ENCODE measurements around the gene GGA1.
A peak's percentile ranks its signal among the peaks of the same experiment; 100 is the strongest.

GGA1 gene

DNA sequence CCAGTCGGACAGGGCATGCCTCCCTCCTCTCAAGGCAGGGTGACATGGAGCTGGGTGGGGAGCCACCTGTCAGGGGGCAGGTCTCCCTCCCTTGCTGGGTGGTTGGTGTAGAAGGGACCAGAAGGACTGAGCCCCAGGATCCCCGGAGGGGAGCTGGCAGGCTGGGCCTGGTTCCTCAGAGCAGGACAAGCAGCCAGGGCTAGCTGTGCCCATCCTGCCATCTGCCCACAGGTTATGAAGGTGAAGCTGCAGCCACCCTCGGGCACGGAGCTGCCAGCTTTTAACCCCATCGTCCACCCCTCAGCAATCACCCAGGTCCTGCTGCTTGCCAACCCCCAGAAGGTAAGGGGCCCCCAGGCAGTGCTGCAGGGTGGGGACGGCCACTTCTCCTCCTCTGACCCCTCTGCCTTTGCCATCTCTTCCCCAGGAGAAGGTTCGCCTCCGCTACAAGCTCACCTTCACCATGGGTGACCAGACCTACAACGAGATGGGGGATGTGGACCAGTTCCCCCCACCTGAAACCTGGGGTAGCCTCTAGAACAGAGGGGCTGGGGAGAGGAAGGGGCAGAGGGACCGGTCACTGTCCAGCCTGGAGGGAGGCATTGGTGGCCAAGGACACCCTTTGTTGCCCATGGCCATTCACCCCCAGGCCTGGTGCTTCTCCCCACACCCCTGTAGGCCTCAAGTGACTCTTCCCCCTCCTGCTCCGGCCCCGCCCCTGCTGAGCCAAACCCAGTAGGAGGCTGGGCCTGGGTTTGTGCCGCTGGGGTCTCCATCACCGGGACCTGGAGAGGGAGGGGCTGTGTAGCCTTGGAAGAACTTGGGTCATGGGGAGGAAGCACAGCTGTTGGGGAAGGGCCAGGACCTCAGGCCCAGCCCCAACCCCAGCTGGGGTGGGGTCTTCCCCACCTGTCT lies 23.8 kb downstream of the GGA1 start:
- DNase-seq, result no peak

DNA sequence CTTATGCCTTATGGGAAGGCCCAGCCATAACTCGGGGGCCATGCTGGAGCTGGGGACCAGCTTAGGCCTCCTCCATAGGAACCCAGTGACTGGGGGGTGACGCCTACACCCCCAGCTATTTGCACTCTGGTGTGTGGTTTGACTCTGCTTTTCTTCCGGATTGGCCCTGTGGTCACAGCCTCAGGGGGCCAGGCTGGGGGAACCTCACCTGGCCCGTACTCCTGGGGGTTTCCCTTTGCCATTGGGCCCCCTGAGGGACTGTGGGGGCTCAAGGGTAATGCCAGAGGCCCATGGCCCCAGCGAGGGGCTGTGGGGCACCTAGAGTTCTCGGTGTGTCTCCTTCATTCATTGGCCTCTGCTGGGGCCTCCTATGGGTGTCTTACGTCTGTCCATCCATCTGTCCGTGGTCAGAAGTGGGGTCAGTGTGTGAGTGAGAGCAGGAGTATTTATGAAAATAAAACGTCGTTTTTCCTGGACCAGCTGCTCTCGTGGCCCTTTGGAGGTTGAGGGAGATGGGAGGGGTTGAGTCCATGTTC lies 24.5 kb downstream of the GGA1 start:
- no peak for DNase-seq

DNA sequence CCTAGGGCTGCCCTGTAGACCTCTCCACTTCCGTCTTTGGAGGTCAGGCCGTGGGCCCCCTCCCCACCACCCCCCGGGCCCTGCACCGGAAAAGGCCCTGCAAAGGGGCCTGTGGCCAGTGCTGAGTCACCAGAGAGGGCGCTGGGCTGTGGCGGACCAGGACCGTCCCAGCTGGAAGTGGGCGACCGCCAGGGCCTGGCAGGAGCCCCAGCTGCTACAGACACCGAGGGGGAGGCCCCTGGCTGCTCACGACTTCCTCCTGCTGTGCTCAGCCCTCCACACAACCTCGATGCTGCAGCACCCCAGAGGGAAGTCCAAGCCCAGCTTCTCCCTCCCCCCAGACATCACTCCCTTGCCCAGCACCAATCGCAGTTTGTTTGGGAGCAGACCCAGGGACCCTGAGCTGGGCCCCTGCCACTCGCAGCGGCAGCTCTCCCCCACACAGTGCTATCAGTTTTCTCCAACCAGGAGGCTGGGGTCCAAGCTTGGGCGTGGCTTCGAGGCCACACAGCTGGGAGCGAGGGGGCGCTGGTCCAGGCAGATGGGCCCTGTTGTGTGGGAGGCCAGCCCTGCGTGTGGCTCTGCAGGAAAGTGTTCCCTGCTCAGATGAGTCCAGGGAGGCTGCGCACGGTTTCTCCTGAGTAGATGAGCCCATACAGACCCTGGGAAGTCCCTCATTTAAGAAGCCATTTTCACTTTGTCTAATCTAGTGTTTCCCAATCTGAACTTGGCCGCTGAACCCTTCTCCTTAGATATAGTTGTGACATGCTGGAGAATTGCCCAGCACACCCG lies 25.2 kb downstream of the GGA1 start:
- DNase-seq, result peak; percentile 45

DNA sequence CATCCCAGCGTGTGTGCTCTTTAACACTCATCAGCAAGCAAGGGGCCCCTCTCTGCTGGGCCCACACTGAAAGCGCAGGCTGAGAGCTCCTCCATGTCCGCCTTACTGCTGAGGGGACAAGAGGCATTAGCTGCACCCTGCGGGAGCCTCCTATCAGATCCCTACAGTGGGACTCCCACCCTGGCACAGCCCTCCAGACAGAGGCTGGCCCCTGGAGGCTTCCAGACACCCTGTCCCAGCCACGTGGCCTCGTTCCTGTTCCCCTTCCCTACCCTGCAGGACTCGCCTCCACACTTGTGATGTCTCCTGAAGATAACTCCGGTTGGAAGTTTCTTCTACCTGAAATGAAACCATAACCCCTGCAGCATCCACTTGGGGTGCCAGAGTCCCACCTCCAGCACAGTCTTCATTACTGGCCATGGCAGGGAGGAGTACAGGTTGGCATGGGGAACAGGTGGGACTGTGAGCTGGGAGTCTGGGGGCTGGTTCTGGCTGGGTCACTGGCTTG lies 25.8 kb downstream of the GGA1 start:
- no peak for DNase-seq

DNA sequence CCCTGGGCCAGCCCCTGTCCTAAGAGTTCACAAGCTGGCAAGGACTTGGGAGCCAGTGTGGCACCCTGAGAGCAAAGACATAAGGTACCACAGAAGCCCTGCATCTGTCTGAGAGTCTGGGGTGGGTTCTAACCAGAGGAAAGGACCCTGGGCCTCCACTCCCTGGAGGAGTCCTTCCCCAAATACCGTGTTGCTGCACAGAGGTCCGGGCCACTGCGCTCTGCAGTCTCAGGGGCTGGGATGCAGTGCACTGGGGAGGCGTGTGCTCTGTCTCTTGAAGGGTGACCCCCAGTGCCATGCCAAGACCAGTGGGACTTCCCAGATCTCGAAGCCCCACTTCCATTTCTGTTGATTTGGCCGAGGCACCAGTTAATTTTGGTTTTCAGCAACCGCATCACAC lies 26.5 kb downstream of the GGA1 start:
- no peak for DNase-seq

DNA sequence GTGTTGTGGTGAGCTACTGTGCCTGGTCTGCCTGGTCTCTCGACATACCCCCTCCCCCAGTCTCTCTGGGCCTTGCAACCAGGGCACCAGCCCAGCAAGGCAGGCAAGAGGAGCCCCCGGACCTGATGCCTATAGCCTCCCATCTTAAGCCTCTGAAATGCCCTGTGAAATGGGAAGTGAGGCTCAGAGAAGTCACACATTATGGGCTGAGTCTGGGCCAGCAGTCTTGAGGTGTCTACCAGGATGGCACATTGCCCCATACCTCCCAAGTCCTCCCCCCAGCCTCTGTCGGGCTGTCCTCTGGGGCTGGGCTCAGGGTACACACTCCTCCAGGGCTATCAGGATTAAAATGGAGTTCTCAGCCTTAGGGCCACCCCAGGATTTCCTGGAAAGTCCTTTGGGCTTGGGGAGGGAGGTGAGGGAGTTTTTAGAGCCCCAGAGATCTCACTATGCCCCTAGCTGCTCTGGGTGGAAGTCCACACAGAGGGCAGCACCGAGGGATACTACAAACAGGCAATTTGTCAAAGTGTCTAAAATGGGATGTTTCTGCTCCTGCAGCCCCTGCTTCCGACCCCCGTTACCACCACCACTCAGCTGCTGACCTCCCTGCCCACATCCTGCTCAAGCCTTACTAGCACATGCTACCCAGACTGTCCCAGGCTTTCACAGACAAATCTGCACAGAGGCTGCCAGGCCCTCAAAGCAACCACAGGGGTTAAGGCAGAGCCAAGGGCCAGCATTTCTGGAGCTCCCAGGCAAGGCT lies 27.7 kb downstream of the GGA1 start:
- DNase-seq, result no peak

DNA sequence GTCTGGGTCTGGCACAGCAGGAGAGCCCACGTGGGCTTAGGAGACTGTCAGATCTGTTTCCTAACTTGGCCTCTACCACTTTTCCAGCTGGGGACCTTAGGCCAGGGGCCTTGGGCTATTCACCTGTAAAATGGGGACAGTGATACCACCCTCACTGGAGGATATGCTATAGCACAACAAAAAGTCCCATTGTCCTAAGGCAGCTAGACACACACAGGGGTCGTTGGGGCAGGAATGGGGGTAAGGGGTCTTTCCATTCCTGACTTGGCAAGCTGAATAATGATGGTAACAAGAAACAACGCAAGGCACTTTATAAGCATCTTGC lies 28.3 kb downstream of the GGA1 start:
- no peak for DNase-seq

DNA sequence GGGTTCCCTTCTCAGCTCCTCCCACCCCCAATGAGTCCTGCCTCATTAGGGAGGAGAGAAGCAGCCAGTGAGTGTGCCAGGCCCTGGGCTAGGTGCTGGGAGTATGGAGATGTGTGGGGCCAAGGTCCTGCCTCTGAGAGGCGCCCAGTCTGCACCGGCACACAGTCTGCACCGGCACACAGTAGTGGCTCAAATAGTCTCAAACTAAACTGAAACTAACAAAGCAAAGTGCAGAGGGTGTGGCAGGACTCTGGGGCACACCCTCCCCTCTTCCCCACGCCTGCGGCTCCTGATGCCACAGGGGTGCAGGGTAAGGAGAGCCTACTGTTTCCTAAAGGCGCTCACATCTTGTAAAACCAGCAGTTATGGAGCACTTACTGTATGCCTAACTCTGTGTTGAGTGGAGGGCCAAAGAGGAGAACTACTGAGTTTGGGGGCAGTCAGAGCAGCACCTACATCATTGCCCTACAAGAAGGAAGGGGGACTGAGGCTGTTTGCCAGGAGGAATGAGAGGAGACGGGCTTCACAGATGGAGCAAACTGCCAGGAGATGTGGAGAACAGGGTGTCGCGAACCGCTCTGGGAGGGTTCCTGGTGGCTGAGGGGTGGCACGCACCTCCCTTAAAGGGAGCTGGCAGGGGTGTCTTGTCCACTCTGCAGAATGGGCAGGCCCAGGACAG lies 29.9 kb downstream of the GGA1 start:
- DNase-seq, result no peak

DNA sequence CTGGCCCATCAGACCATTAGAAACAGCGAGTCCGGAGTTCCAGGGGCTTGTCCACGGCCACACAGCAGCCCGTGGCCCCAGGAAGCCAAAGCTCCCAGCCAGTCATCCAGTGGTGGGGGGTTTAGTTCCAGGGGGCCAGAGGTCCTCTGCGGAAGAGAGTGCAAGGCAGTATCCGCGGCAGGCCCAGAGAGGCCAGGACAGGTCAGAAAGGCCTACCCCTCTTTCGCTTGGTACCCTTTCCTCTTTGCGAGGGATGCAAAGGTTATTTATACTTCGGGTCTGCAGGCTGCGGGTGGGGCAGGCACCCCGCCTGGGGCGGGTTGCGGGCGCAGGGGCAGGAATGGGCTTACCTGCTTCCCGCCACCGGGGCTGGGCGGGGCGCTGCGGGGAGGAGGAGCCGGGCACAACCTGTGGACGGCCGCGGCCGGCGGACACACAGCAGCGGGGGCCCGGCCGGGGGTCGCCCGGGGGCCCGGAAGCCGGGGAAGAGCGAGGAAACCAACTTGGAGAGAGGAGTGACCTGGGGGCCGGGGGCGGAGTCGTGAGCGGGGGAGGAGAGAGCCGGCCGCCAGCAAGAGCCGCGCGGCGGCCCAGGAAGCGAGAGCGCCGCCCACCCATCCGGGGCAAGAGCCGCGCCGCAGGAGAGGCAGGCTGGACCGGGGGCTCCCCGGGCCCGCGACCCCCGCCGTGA lies 30.6 kb downstream of the GGA1 start, which contains the start of gene SH3BP1:
SH3BP1 (plus strand) TSS at position 600 of the 691 bp plus-strand sequence. CDS start 119 bp downstream, outside the sequence.
- DNase-seq, result no peak

DNA sequence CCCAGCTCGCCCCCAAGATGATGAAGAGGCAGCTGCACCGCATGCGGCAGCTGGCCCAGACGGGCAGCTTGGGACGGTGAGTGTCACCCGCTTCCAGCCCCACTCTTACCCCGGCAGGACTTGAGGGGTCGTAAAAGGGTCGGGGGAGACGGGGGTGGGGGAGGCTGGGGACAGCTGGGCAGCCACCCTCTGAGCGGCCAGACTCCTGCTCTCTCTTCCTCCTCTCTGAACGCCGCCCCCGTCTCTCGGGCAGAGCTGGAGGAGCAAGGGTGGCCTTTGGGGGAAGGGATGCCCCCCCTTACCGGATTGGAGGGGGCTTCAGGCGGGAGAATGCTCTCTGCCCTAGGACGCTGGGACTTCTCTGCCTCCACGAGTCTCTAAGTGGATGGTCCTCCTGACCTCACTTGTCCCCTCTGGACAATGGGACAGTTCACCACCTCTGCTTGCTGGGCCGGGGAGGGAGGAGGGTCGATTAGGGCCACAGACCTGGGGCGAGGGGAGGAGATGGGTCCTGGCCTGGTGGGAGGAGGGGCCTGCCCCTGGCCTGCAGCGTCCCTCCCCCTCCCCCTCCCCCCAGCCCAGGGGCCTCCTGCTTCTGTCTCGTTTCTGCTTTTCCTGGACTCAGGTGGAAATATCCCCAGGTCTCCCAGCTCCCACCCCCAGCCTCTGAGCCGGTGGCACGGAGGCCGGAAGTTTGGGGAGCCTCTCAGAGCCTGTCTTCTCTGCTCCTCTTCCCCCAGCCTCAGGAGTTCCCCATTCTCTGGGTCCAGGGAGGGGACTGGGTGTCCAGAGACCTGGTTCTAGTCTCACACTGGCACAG lies 31.3 kb downstream of the GGA1 start:
- no peak for DNase-seq

DNA sequence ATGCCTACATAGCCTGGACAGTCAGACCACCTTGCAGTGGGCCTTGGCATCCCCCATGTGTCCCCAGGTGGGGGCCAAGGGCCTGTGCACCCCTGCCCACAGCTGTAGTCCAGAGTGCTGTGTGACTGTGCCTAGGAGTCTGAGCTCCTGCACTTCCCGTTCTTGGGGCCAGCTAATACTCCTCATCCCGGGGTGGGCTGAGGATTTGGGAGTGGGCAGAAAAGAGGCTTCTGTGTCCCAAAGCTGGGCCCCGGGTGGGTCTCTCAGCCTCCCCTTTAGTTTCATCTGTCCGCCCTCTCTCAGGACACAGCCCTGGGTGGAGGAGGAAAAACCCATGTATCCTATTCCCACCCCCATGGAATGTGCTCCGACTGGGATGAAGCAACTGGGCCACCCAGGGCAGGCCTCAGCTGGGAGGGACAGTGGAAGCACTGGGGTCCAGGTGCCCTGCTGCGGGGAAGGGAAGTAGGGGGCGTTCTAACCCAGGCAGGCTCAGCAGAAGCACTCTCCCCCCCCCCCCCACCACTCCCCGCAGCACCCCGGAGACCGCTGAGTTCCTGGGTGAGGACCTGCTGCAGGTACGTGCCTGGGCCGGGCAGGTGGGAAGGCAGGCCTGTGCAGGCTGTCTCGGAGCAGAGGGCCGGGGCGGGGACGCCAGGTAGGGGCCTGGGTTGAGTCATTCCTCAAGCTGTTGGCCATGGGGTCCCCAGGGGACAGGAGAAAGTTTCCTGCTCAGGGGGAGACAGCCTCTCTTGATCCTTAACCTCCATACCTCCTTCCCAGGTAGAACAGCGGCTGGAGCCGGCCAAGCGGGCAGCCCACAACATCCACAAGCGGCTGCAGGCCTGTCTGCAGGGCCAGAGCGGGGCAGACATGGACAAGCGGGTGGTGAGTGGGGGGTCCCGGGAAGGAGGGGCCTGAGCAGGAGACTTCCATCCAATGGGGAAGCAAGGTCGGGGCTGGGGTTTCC lies 32.2 kb downstream of the GGA1 start:
- no peak for DNase-seq

DNA sequence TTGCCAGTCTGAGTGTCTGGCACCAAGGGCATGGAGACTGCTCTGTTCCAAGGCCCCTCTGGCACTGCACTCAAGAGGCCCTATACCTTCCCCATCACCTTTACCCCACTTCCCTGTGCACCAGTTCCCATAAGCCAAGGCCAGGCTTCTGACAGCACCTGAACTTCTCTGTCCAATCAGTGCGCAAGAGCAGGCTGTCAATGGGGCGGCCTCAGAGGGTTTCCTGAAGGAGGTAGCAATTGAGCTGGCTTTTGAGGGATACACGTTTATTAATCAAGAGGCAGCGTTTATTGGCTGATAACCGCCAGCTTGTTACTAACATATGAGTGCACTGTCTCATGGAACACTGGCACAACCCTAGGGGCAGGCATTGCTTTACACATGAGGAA lies 32.9 kb downstream of the GGA1 start:
- DNase-seq, result no peak

DNA sequence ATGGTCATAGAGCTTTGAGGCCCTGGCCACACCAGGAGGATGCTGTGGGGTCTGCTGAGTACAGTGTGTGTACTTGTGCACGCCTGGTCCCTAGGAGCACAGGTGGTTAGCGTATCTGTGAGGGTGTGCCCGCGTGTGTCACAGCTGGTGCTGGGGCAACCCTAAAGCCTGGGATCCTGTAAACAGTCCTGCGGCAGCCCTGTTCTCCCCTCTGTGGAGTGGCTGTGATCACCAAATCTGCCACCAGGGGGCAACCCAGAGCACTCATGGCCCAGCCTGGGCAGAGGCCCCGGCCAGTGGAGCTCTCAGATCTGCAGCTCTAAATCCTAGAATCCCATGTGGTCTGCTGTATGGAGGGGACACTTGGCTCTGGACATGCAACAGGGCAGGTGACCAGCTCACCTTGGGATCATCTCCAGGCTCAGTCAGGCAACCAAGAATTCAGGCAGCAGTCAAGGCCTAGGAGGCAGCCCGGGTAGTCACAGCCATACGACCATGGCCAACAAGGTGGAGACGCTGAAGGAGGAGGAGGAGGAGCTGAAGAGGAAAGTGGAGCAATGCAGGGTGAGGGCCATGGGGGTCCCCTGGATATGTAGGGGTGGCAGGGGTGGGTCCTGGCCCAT lies 34.7 kb downstream of the GGA1 start:
- peak; percentile 77 for DNase-seq

DNA sequence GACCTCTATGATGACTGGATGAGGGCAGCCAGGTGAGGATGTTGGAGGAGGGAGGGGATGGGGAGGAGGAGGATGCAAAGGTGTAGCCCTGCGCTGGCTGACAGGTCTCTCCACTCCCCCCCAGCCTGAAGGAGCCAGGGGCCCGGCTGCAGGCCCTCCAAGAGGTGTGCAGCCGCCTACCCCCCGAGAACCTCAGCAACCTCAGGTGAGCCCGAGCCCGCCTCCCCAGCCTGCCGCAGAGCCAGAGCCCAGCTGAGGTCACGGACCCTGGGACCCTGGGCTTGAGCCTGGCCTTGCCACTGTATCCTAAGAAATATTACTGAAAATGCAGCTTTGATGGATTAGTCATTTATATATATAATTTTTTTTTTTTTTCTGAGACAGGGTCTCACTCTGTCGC lies 38.7 kb downstream of the GGA1 start:
- DNase-seq, result no peak

DNA sequence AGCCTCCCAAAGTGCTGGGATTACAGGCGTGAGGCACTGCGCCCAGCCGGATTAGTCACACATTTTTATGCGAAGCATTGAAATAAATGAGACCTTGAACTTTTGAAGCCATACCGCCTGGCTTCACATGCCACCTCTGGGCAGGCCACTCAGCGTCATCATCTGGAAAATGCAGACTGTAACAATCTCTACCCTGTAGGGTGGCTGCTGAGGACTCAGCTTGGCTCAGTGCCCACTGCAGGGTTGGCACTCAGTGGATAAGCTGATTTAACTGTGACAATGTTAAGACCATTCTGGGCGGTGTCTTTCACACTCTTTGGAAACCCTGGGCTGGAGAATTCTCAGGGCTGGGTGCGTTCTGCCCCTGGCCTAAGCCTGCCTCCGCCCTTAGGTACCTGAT lies 39.3 kb downstream of the GGA1 start:
- DNase-seq, result no peak

DNA sequence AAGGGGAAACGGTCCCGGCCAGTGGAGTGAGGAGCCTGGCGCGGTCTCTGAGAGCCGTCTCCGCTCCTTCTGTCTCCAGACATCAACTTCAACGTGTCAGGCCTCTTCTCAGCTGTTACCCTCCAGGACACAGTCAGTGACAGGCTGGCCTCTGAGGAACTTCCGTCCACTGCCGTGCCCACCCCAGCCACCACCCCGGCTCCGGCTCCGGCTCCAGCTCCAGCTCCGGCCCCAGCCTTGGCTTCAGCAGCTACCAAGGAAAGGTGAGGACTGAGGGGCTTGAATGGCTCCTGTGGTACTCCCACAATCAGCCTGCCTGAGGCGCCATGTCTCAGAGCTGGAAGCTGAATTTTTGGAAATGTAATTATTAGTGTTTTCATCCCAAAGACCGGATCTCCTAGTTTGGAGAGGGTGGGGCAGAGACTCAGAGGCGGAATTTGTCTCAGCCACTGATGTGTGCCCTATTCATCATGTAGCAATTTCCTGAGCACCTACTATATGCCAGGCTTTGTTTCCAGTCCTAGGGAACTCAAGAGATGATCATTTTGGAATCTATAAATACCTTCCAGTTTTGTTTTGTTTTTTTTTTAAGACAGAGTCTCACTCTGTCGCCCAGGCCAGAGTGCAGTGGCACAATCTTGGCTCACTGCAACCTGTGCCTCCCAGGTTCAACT lies 42.0 kb downstream of the GGA1 start:
- DNase-seq, result no peak

DNA sequence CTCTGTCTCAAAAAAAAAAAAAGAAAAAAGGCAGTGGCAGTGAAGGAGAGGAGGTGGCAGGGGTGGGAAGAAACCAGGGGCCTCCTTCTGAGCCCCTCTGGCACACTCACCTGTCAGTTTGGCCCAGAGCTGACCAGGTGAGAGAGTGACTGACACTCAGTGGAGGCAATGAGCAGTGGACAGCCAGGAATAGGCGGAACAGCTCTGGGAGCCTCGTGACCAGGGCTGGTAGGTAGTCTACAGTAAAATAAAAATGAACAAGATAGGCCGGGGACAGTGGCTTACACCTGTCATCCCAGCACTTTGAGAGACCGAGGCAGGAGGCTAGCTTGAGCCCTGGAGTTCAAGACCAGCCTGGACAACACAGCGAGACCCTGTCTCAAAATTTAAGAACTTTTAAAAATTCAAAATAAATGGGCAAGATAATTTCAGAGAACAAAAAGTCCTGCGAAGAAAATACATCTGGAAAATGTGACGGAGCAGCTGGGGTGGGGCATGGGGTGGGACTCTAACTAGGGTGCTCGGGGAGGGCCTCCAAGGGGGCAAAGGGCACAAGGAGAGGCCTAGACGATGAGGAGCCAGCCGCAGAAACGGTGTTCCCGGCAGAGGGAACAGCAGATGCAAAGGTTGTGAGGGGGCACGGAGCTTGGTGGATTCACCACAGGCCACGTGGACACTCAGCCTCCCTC lies 46.1 kb downstream of the GGA1 start:
- no peak for DNase-seq

DNA sequence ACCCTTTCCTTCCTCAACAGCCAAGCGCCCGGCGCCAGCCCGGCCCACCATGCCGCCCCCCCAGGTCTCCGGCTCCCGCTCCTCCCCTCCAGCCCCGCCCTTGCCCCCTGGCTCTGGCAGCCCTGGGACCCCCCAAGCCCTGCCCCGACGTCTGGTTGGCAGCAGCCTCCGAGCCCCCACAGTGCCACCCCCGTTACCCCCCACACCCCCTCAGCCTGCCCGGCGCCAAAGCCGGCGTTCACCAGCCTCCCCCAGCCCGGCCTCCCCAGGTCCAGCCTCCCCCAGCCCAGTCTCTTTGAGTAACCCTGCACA lies 46.6 kb downstream of the GGA1 start:
- DNase-seq, result no peak

Data from activated effector memory CD4-positive, alpha-beta T cell treated with Interleukin-2 at 50 U/mL for 16 hours (primary cell).